HepG2 (cell line): Measurements from ENCODE around the gene ZNF433. TPM values are rescaled to one million over a fixed set of nuclear protein-coding genes. Genes with fewer than 3 reads are reported as not detected.

Experiments
- DR1 ChIP-seq: sonication (generic); formaldehyde crosslinking; IDR thresholded peaks from 2 replicates; pipeline ENCODE4 v1.8.0; 2021; ENCODE audit warnings: mild to moderate bottlenecking, missing genetic modification reagents, inconsistent platforms
- HMG20B ChIP-seq: conservative IDR thresholded peaks from 2 replicates; pipeline ENCODE4 v1.6.1; 2016; ENCODE audit warnings: missing genetic modification reagents, missing compliant biosample characterization
- HMGXB4 ChIP-seq, 2 experiments: sonication (generic) in 1 of 2; formaldehyde crosslinking in 1 of 2; IDR thresholded peaks; 2 replicates each; pipeline versions ENCODE4 v1.4.0 to v1.6.1; 2018 to 2020; ENCODE audit warnings: missing genetic modification reagents in 2 of 2, borderline replicate concordance in 1 of 2, low read depth in 1 of 2, mild to moderate bottlenecking in 1 of 2, missing biosample characterization in 1 of 2
- HNF4A ChIP-seq: sonication (generic); formaldehyde crosslinking; IDR thresholded peaks from 2 replicates; pipeline ENCODE4 v1.4.0; 2020; ENCODE audit warnings: missing genetic modification reagents
- IRF1 ChIP-seq: sonication (generic); formaldehyde crosslinking; IDR thresholded peaks from 2 replicates; pipeline ENCODE4 v1.4.0; 2020; ENCODE audit warnings: low read depth, mild to moderate bottlenecking, missing genetic modification reagents
- JUNB ChIP-seq: sonication (generic); formaldehyde crosslinking; IDR thresholded peaks from 2 replicates; pipeline ENCODE4 v1.8.0; 2022; ENCODE audit warnings: missing genetic modification reagents, mild to moderate bottlenecking, borderline replicate concordance
- POLR2AphosphoS5 ChIP-seq: IDR thresholded peaks from 2 replicates; pipeline ENCODE4 v1.6.1; 2012; ENCODE audit warnings: low read depth, low read length
- SNAPC4 ChIP-seq: sonication (generic); formaldehyde crosslinking; IDR thresholded peaks from 2 replicates; pipeline ENCODE4 v1.4.0; 2020; ENCODE audit warnings: mild to moderate bottlenecking, missing genetic modification reagents
- ZBTB8A ChIP-seq: sonication (generic); formaldehyde crosslinking; IDR thresholded peaks from 2 replicates; pipeline ENCODE4 v1.4.0; 2020; ENCODE audit warnings: mild to moderate bottlenecking, low read depth, missing genetic modification reagents, borderline replicate concordance
- ZNF589 ChIP-seq: sonication (generic); formaldehyde crosslinking; conservative IDR thresholded peaks from 2 replicates; pipeline ENCODE4 v1.8.0; 2022; ENCODE audit warnings: mild to moderate bottlenecking, moderate library complexity, missing genetic modification reagents
- ZNF768 ChIP-seq: sonication (generic); formaldehyde crosslinking; IDR thresholded peaks from 2 replicates; pipeline ENCODE4 v1.4.0; 2020; ENCODE audit warnings: missing genetic modification reagents
- polyA plus RNA-seq, 8 experiments: library from polyadenylated mRNA; depleted of rRNA in 3 of 8; stranded (reverse) in 7 of 8; unstranded in 1 of 8; fragments of >200 nt; fragmentation: Illumina TruSeq in 4 of 8; extraction: Trizol in 4 of 8; gene quantifications; 2 replicates each; pipeline versions ENCODE4 v1.2.1 to v1.2.3, GENCODE V29; 2011 to 2016; ENCODE audit warnings: low read depth in 4 of 8, missing spikeins in 1 of 8, mixed read lengths in 1 of 8; ENCODE audit not compliant: insufficient read depth in 1 of 8
- total RNA-seq, 5 experiments: library from RNA; depleted of rRNA; stranded (reverse); fragments of >200 nt; fragmentation: Illumina TruSeq; extraction: Trizol; gene quantifications; 2 replicates each; pipeline ENCODE4 v1.2.3, GENCODE V29; 2016; ENCODE audit warnings: low read depth in 1 of 5

Gene ZNF433
- total and polyA plus RNA-seq, 2 of the 13 experiments (the other 11 are each of a cell fraction or from before 2014, with no cell fraction given) = 1.8 to 4.9 TPM

GRCh38 chr19:12077375-12077774 is 41.9 kb upstream of the ZNF433 start (continued):
- no peak for TF ChIP-seq ZNF768 (CRISPR knock-in tag)
- no peak for TF ChIP-seq JUNB
- TF ChIP-seq DR1 = no peak
- no peak for TF ChIP-seq ZBTB8A (CRISPR knock-in tag)
- TF ChIP-seq HMGXB4 (CRISPR knock-in tag; IDR thresholded peaks at IDR 0.05; ENCODE audit: borderline replicate concordance in 1 of 2, low read depth in 1 of 2) = no peak
- TF ChIP-seq IRF1 (CRISPR knock-in tag) = no peak
- no peak for TF ChIP-seq SNAPC4 (CRISPR knock-in tag)
- TF ChIP-seq ZNF589 = no peak
- no peak for TF ChIP-seq HMG20B (CRISPR knock-in tag)
- TF ChIP-seq POLR2AphosphoS5 = no peak
- no peak for TF ChIP-seq HNF4A (CRISPR knock-in tag)
